ENCODE measurements around the gene NMD3. TPM values are rescaled to one million over a fixed set of nuclear protein-coding genes. Genes with fewer than 3 reads are reported as not detected.

Gene NMD3
- total RNA-seq, 1 donor from 2014 or later: 87.3 TPM

DNA sequence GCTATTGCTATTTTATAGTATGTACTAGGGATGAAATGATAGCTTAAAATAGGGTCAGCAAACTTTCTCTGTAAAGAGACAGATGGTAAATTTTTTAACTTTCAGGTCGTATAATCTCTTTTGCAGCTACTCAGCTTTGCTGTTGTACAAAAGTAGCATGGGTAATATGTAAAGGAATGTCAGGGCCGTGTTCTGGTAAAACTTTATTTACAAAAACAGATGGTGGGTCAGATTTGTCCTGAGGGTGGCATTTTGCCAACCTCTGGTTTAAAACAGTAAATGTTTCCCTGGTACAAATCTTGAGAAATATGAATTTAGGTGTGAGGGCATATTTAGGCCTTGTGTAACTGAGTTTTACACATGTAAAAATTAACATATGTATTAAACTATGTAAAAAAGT, 18.6 kb downstream of the NMD3 start:
- no peak for DNase-seq (ENCODE audit: low read depth)
- no peak overlapping the region for H3K4me3 ChIP-seq (ENCODE audit: insufficient read depth, low read depth, low read length)
- H2AFZ ChIP-seq (ENCODE audit: low read depth, low read length): no peak overlapping the region
- H3K27ac Mint-ChIP-seq (ENCODE audit: unreplicated experiment): no peak overlapping the region
- no peaks in the 10 kb centered on the region for H3K27me3 Mint-ChIP-seq (ENCODE audit: low read depth, unreplicated experiment)
- no peaks in the 10 kb centered on the region for H3K9me3 Mint-ChIP-seq (ENCODE audit: unreplicated experiment)
- H3K4me2 ChIP-seq (ENCODE audit: low read length): no peak overlapping the region
- no peak for FAIRE-seq
- peaks cover 59% of the 10 kb centered on the region for H3K79me2 ChIP-seq (ENCODE audit: insufficient read depth, low read length)
- no peak overlapping the region for H3K4me3 Mint-ChIP-seq (ENCODE audit: unreplicated experiment)
- no peaks in the 10 kb centered on the region for H3K9me3 ChIP-seq (ENCODE audit: insufficient read depth, low read depth, low read length)
- H3K36me3 Mint-ChIP-seq (ENCODE audit: low read depth, unreplicated experiment): peaks cover 11% of the 10 kb centered on the region
- H3K36me3 ChIP-seq (ENCODE audit: insufficient read depth, low read length): peaks cover 57% of the 10 kb centered on the region
- H3K27ac ChIP-seq (ENCODE audit: low read depth, low read length): no peak overlapping the region
- no peak overlapping the region for H3K9ac ChIP-seq (ENCODE audit: low read length)
- H3K27me3 ChIP-seq (ENCODE audit: insufficient read depth, low read length): no peaks in the 10 kb centered on the region
- TF ChIP-seq CTCF (IDR thresholded peaks at IDR 0.05; ENCODE audit: insufficient read depth, low read depth, low read length): no peak
- no peak for TF ChIP-seq EZH2 (IDR thresholded peaks at IDR 0.05; ENCODE audit: insufficient read depth, low read length)
- no peaks in the 10 kb centered on the region for H3K4me1 Mint-ChIP-seq (ENCODE audit: low read depth, unreplicated experiment)
- H4K20me1 ChIP-seq (ENCODE audit: insufficient read depth, low read length): peaks cover 20% of the 10 kb centered on the region
- no peaks in the 10 kb centered on the region for H3K4me1 ChIP-seq (ENCODE audit: insufficient read depth, low read length)

- Mint-ChIP-seq H3K27ac (ENCODE audit: unreplicated experiment) (no peak overlapping the region), H3K9me3 (ENCODE audit: unreplicated experiment) (no peaks in the 10 kb centered on the region), H3K27me3 (ENCODE audit: low read depth, unreplicated experiment) (no peaks in the 10 kb centered on the region), H3K4me3 (ENCODE audit: unreplicated experiment) (no peak overlapping the region), H3K36me3 (ENCODE audit: low read depth, unreplicated experiment) (peaks cover 5% of the 10 kb centered on the region), H3K4me1 (ENCODE audit: low read depth, unreplicated experiment) (no peaks in the 10 kb centered on the region)
- Histone ChIP-seq H3K27me3 (ENCODE audit: insufficient read depth, low read length) (no peaks in the 10 kb centered on the region), H3K4me1 (ENCODE audit: insufficient read depth, low read length) (no peaks in the 10 kb centered on the region), H3K36me3 (ENCODE audit: insufficient read depth, low read length) (peaks cover 53% of the 10 kb centered on the region), H3K9me3 (ENCODE audit: insufficient read depth, low read depth, low read length) (no peaks in the 10 kb centered on the region), H3K79me2 (ENCODE audit: insufficient read depth, low read length) (peaks cover 28% of the 10 kb centered on the region), H3K4me3 (ENCODE audit: insufficient read depth, low read depth, low read length) (no peak overlapping the region), H3K4me2 (ENCODE audit: low read length) (no peak overlapping the region), H3K9ac (ENCODE audit: low read length) (no peak overlapping the region), H2AFZ (ENCODE audit: low read depth, low read length) (no peak overlapping the region), H3K27ac (ENCODE audit: low read depth, low read length) (no peak overlapping the region), H4K20me1 (ENCODE audit: insufficient read depth, low read length) (peaks cover 12% of the 10 kb centered on the region)
- DNase-seq (ENCODE audit: low read depth) (no peak), FAIRE-seq (no peak)
- TF ChIP-seq CTCF (IDR thresholded peaks at IDR 0.05; ENCODE audit: insufficient read depth, low read depth, low read length) (no peak), EZH2 (IDR thresholded peaks at IDR 0.05; ENCODE audit: insufficient read depth, low read length) (no peak)
Measured at GRCh38 chr3:161244538-161244937, 23.4 kb downstream of the NMD3 start.

- H3K27me3 Mint-ChIP-seq (ENCODE audit: low read depth, unreplicated experiment): no peaks in the 10 kb centered on the region
- Histone ChIP-seq H3K4me2 (ENCODE audit: low read length) (no peak overlapping the region), H3K79me2 (ENCODE audit: insufficient read depth, low read length) (peaks cover 20% of the 10 kb centered on the region), H3K36me3 (ENCODE audit: insufficient read depth, low read length) (peaks cover 46% of the 10 kb centered on the region), H3K9me3 (ENCODE audit: insufficient read depth, low read depth, low read length) (no peaks in the 10 kb centered on the region), H3K27ac (ENCODE audit: low read depth, low read length) (no peak overlapping the region), H3K4me1 (ENCODE audit: insufficient read depth, low read length) (no peaks in the 10 kb centered on the region), H3K27me3 (ENCODE audit: insufficient read depth, low read length) (no peaks in the 10 kb centered on the region), H3K9ac (ENCODE audit: low read length) (no peak overlapping the region), H3K4me3 (ENCODE audit: insufficient read depth, low read depth, low read length) (no peak overlapping the region), H4K20me1 (ENCODE audit: insufficient read depth, low read length) (peaks cover 10% of the 10 kb centered on the region), H2AFZ (ENCODE audit: low read depth, low read length) (no peak overlapping the region)
- no peaks in the 10 kb centered on the region for H3K9me3 Mint-ChIP-seq (ENCODE audit: unreplicated experiment)
- TF ChIP-seq EZH2 (IDR thresholded peaks at IDR 0.05; ENCODE audit: insufficient read depth, low read length) (no peak), CTCF (IDR thresholded peaks at IDR 0.05; ENCODE audit: insufficient read depth, low read depth, low read length) (no peak)
- no peak overlapping the region for H3K27ac Mint-ChIP-seq (ENCODE audit: unreplicated experiment)
- DNase-seq (ENCODE audit: low read depth) (no peak), FAIRE-seq (peak; percentile 43)
- no peak overlapping the region for H3K4me3 Mint-ChIP-seq (ENCODE audit: unreplicated experiment)
- H3K4me1 Mint-ChIP-seq (ENCODE audit: low read depth, unreplicated experiment): no peaks in the 10 kb centered on the region
- H3K36me3 Mint-ChIP-seq (ENCODE audit: low read depth, unreplicated experiment): peaks cover 8% of the 10 kb centered on the region
Measured at GRCh38 chr3:161247049-161247448, 25.9 kb downstream of the NMD3 start.
